ENCODE measurements around the gene WBP2. TPM values are rescaled to one million over a fixed set of nuclear protein-coding genes. Genes with fewer than 3 reads are reported as not detected.
A peak's percentile ranks its signal among the peaks of the same experiment; 100 is the strongest.

Gene WBP2
- total and polyA plus RNA-seq, 2 of the 13 experiments (the other 11 are each of a cell fraction or from before 2014, with no cell fraction given), result 29.2 to 29.5 TPM

DNA sequence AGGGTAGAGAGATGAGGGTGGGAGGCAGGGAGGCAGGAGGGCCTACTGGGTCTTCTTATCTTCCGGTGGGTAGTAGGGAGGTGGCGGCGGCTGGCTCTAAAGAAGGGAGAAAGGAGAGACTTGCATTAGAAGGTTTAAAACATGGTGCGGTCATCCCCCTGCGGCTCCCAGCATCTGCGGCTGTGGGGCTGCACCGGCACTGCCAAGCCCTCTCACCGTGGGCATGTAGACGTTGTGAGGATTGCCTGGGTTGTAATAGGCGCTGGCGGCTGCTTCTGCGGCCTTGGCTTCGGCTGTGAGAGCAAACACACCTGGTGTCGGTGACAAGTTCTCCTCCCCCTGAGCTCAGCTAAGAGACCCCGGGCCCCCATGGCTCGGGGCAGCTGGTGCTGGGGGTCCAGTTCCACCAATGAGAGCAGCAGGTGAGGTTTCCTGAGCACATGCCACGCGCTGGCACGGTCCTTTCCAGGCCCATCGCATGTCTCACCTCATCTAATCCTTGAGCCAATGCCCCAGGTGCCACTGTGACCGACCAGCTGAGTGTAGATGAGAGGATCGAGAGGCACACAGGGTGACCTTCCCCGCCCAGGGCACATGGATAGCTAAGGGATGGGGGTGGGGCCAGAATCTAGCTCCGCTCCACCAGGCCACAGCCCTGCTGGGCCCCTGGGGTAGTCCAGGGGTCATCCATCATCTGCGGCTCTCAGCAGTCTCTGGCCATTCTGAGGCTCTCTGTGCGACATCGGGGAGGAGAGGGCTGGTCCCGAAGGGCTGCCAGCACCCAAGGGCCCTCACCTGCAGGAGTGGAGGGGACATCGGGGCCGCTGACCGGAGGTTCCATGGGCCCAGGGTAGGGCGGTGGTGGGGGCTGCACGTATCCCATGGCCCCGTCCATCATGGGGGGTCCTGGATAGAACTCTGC, 8.2 kb downstream of the WBP2 start (continued):
- TF ChIP-seq, protein P1, sequence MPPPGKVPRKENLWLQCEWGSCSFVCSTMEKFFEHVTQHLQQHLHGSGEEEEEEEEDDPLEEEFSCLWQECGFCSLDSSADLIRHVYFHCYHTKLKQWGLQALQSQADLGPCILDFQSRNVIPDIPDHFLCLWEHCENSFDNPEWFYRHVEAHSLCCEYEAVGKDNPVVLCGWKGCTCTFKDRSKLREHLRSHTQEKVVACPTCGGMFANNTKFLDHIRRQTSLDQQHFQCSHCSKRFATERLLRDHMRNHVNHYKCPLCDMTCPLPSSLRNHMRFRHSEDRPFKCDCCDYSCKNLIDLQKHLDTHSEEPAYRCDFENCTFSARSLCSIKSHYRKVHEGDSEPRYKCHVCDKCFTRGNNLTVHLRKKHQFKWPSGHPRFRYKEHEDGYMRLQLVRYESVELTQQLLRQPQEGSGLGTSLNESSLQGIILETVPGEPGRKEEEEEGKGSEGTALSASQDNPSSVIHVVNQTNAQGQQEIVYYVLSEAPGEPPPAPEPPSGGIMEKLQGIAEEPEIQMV (CRISPR knock-in tag; IDR thresholded peaks at IDR 0.05; ENCODE audit: low read depth), result peak; percentile 75; the same call in 1 of the 2 replicates
- TF ChIP-seq ARNT2 (CRISPR knock-in tag; IDR thresholded peaks at IDR 0.05; ENCODE audit: low read depth) (peak; percentile 93), TBX2 (CRISPR knock-in tag; IDR thresholded peaks at IDR 0.05; ENCODE audit: borderline replicate concordance) (peak; percentile 100), ZNF274 (CRISPR knock-in tag; IDR thresholded peaks at IDR 0.05) (peak; percentile 92), ELF4 (CRISPR knock-in tag; IDR thresholded peaks at IDR 0.05; ENCODE audit: borderline replicate concordance) (no peak; the same call in 1 of the 2 replicates), ZFP36L1 (CRISPR knock-in tag; IDR thresholded peaks at IDR 0.05) (peak; percentile 81; the same call in 1 of the 2 replicates), KDM5A (IDR thresholded peaks at IDR 0.05; ENCODE audit: borderline replicate concordance, low read length) (peak; percentile 42; the same call in 1 of the 2 replicates), ZNF337 (CRISPR knock-in tag; IDR thresholded peaks at IDR 0.05; ENCODE audit: borderline replicate concordance, low read depth) (no peak), ZNF530 (CRISPR knock-in tag; IDR thresholded peaks at IDR 0.05; ENCODE audit: low read depth) (0 out of 2 replicates have a peak, but pooled peaks have one; percentile 88), ZBTB7B (CRISPR knock-in tag; IDR thresholded peaks at IDR 0.05) (peak; percentile 99), LCORL (IDR thresholded peaks at IDR 0.05) (no peak), LCORL (CRISPR knock-in tag; IDR thresholded peaks at IDR 0.05) (peak; percentile 98), FOXA1 (IDR thresholded peaks at IDR 0.05) (no peak), FOXA1 (CRISPR knock-in tag; IDR thresholded peaks at IDR 0.05) (peak; percentile 60), ZNF230 (CRISPR knock-in tag; IDR thresholded peaks at IDR 0.05) (peak; percentile 94), SMARCC2 (IDR thresholded peaks at IDR 0.05) (no peak), FOSL1 (CRISPR knock-in tag; IDR thresholded peaks at IDR 0.05; ENCODE audit: borderline replicate concordance) (peak; percentile 37; the same call in 1 of the 2 replicates), ZNF430 (CRISPR knock-in tag; IDR thresholded peaks at IDR 0.05) (peak; percentile 89)
- TF ChIP-seq, protein P2, sequence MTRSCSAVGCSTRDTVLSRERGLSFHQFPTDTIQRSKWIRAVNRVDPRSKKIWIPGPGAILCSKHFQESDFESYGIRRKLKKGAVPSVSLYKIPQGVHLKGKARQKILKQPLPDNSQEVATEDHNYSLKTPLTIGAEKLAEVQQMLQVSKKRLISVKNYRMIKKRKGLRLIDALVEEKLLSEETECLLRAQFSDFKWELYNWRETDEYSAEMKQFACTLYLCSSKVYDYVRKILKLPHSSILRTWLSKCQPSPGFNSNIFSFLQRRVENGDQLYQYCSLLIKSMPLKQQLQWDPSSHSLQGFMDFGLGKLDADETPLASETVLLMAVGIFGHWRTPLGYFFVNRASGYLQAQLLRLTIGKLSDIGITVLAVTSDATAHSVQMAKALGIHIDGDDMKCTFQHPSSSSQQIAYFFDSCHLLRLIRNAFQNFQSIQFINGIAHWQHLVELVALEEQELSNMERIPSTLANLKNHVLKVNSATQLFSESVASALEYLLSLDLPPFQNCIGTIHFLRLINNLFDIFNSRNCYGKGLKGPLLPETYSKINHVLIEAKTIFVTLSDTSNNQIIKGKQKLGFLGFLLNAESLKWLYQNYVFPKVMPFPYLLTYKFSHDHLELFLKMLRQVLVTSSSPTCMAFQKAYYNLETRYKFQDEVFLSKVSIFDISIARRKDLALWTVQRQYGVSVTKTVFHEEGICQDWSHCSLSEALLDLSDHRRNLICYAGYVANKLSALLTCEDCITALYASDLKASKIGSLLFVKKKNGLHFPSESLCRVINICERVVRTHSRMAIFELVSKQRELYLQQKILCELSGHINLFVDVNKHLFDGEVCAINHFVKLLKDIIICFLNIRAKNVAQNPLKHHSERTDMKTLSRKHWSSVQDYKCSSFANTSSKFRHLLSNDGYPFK (CRISPR knock-in tag; IDR thresholded peaks at IDR 0.05; ENCODE audit: borderline replicate concordance), result no peak
- TF ChIP-seq, protein P3, sequence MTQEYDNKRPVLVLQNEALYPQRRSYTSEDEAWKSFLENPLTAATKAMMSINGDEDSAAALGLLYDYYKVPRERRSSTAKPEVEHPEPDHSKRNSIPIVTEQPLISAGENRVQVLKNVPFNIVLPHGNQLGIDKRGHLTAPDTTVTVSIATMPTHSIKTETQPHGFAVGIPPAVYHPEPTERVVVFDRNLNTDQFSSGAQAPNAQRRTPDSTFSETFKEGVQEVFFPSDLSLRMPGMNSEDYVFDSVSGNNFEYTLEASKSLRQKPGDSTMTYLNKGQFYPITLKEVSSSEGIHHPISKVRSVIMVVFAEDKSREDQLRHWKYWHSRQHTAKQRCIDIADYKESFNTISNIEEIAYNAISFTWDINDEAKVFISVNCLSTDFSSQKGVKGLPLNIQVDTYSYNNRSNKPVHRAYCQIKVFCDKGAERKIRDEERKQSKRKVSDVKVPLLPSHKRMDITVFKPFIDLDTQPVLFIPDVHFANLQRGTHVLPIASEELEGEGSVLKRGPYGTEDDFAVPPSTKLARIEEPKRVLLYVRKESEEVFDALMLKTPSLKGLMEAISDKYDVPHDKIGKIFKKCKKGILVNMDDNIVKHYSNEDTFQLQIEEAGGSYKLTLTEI (CRISPR knock-in tag; conservative IDR thresholded peaks at IDR 0.05), result no peak
- TF ChIP-seq, protein P4, sequence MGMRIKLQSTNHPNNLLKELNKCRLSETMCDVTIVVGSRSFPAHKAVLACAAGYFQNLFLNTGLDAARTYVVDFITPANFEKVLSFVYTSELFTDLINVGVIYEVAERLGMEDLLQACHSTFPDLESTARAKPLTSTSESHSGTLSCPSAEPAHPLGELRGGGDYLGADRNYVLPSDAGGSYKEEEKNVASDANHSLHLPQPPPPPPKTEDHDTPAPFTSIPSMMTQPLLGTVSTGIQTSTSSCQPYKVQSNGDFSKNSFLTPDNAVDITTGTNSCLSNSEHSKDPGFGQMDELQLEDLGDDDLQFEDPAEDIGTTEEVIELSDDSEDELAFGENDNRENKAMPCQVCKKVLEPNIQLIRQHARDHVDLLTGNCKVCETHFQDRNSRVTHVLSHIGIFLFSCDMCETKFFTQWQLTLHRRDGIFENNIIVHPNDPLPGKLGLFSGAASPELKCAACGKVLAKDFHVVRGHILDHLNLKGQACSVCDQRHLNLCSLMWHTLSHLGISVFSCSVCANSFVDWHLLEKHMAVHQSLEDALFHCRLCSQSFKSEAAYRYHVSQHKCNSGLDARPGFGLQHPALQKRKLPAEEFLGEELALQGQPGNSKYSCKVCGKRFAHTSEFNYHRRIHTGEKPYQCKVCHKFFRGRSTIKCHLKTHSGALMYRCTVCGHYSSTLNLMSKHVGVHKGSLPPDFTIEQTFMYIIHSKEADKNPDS (CRISPR knock-in tag; IDR thresholded peaks at IDR 0.05), result 0 out of 2 replicates have a peak, but pooled peaks have one; percentile 58

All from HepG2 (cell line).